HFFc6 (cell line): ENCODE measurements around the gene SORCS2. TPM values are rescaled to one million over a fixed set of nuclear protein-coding genes. Genes with fewer than 3 reads are reported as not detected.

Experiments used
- DNase-seq: peaks from one replicate; pipeline ENCODE4 v3.0.0-alpha.2; 2018
- H3K27ac Mint-ChIP-seq: 2 replicates; pipeline ENCODE4 v1.8.0; 2020; ENCODE audit warnings: mild to moderate bottlenecking, mixed read lengths
- H3K27me3 Mint-ChIP-seq: 2 replicates; pipeline ENCODE4 v1.8.0; 2021; ENCODE audit warnings: mild to moderate bottlenecking, moderate library complexity, mixed read lengths; ENCODE audit not compliant: insufficient read depth
- H3K36me3 Mint-ChIP-seq: 2 replicates; pipeline ENCODE4 v1.8.0; 2021; ENCODE audit warnings: low read depth, mixed read lengths
- H3K4me1 Mint-ChIP-seq: 2 replicates; pipeline ENCODE4 v1.8.0; 2020; ENCODE audit warnings: low read depth, mixed read lengths
- H3K4me3 Mint-ChIP-seq: 2 replicates; pipeline ENCODE4 v1.8.0; 2020; ENCODE audit warnings: mild to moderate bottlenecking, moderate library complexity, mixed read lengths
- H3K9me3 Mint-ChIP-seq: 2 replicates; pipeline ENCODE4 v1.8.0; 2020; ENCODE audit warnings: mild to moderate bottlenecking, mixed read lengths
- total RNA-seq, 6 experiments: library from RNA; stranded (reverse); fragmentation: NEBNext Ultra II Directional; extraction: Animal tissue kit (Norgen Biotek cat#: 25700); gene quantifications; 2 replicates in 1 of 6; 3 replicates in 5 of 6; pipeline ENCODE4 v1.2.3, GENCODE V29; 2021
- TF ChIP-seq, protein P1 (sequence below): fragments of 200-600 bp; sonication (generic); IDR thresholded peaks from 2 replicates; pipeline ENCODE4 v1.5.0; 2021; ENCODE audit warnings: antibody characterized with exemption, mild to moderate bottlenecking

SORCS2 gene
- total RNA-seq, 6 experiments from 2014 or later = 0.05 to 0.15 (median 0.12) TPM; not detected in 3

DNA sequence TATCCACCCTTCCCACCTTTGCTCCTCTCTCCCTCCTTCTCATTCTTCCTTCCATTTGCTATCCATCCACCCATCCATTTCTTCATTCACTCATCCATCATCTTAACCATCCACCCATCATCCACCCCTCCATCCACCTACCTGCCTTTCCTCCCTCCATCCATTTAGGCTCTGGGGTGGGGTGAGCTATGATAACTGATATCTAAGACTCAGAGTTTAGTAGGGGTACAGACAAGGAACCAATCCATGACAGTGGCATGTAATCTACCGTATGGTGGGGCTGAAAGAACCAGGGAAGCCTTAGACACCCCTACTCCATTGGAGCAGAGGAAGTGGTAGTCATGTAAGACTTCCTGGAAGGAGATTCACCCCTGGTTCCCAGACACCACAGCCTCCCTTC lies 219.2 kb downstream of the SORCS2 start:
- H3K27ac Mint-ChIP-seq = no peak overlapping the region
- H3K27me3 Mint-ChIP-seq = peaks cover 51% of the 10 kb centered on the region
- H3K36me3 Mint-ChIP-seq = peaks cover 7% of the 10 kb centered on the region; the same call in 1 of the 2 replicates
- H3K4me3 Mint-ChIP-seq = no peak overlapping the region
- H3K4me1 Mint-ChIP-seq = no peaks in the 10 kb centered on the region
- no peak for DNase-seq
- TF ChIP-seq, protein P1, sequence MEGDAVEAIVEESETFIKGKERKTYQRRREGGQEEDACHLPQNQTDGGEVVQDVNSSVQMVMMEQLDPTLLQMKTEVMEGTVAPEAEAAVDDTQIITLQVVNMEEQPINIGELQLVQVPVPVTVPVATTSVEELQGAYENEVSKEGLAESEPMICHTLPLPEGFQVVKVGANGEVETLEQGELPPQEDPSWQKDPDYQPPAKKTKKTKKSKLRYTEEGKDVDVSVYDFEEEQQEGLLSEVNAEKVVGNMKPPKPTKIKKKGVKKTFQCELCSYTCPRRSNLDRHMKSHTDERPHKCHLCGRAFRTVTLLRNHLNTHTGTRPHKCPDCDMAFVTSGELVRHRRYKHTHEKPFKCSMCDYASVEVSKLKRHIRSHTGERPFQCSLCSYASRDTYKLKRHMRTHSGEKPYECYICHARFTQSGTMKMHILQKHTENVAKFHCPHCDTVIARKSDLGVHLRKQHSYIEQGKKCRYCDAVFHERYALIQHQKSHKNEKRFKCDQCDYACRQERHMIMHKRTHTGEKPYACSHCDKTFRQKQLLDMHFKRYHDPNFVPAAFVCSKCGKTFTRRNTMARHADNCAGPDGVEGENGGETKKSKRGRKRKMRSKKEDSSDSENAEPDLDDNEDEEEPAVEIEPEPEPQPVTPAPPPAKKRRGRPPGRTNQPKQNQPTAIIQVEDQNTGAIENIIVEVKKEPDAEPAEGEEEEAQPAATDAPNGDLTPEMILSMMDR = no peak
- peaks cover 8% of the 10 kb centered on the region; the same call in 1 of the 2 replicates for H3K9me3 Mint-ChIP-seq

DNA sequence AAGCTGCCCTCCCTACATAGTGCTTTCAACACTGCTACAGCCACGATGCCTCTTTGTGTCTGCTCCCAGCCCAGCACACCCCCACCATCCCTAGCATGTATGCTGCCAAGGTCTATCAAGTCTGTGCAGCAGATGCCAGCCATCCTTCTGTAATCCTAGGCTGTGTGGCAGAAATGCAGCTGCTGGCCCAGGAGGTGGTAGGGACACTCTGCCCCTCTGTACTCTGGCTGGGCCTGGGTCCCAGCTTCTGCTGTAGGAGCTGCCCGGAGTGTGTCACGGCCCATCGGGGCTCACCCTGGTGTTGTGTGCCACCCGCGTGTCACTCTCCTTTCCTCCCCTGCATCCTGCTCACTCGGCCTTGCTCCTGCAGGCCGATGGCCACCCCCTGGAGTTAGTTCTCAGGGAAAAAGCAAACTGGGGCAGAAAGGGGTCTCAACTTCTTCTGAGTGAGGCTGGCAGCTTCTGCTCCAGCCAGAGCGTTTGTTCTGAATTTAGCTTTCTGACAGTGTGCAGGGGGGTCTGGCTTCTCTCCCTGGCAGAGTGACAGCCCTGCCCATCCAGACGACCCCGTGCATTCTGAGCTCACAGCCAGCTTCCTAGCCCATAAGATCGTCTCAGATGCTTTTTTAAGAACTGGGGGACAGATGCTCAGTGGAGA lies 219.7 kb downstream of the SORCS2 start:
- Mint-ChIP-seq H3K27ac (no peak overlapping the region), H3K4me3 (no peak overlapping the region), H3K36me3 (peaks cover 7% of the 10 kb centered on the region; the same call in 1 of the 2 replicates), H3K27me3 (peaks cover 46% of the 10 kb centered on the region), H3K4me1 (no peaks in the 10 kb centered on the region), H3K9me3 (peaks cover 8% of the 10 kb centered on the region; the same call in 1 of the 2 replicates)
- no peak for DNase-seq
- TF ChIP-seq, protein P1 = no peak

DNA sequence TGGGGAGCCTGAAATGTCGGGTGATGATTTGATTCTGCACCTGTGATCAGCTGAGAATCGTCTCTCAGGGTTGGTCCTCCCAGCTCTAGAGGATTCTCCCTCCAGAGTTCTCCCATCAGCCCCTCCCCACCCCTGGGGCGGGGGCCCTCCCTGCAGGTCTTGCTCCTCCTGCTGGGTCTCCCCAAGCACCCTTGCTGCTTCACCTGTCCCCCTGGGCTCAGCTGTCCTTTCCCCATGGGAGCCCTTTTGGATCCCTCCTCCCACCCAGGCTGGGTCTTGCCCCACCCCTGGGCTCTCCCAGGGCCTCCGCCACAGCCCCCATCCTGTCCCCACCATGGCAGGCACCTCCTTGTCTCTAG lies 220.2 kb downstream of the SORCS2 start:
- TF ChIP-seq, protein P1 = no peak
- Mint-ChIP-seq H3K27ac (no peak overlapping the region), H3K4me1 (no peaks in the 10 kb centered on the region), H3K9me3 (peaks cover 8% of the 10 kb centered on the region; the same call in 1 of the 2 replicates), H3K4me3 (no peak overlapping the region), H3K27me3 (peaks cover 42% of the 10 kb centered on the region), H3K36me3 (peaks cover 7% of the 10 kb centered on the region; the same call in 1 of the 2 replicates)
- no peak for DNase-seq

DNA sequence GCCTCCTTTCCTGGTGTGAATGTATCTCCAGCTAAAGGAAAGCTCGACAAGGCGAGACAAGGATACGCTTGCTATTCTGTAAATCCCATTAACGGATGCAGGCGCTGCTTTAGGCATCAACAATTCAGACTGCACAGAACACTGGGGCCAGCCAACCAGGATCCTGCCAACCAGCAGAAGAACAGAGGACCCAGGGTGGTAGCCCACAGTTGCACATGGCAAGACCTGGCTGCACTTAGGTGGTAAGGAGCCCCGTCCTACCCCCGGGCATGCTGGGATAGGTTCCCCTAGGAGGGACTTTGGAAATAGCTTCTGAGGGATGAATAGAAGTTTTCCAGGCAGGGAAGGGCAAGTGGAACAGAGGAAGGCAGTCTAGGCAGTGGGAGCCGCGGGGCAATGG lies 221.7 kb downstream of the SORCS2 start:
- Mint-ChIP-seq H3K4me3 (no peak overlapping the region), H3K36me3 (no peaks in the 10 kb centered on the region; the same call in 1 of the 2 replicates), H3K27ac (no peak overlapping the region), H3K9me3 (peaks cover 3% of the 10 kb centered on the region; the same call in 1 of the 2 replicates), H3K27me3 (peaks cover 43% of the 10 kb centered on the region), H3K4me1 (no peaks in the 10 kb centered on the region)
- TF ChIP-seq, protein P1 = no peak
- no peak for DNase-seq

DNA sequence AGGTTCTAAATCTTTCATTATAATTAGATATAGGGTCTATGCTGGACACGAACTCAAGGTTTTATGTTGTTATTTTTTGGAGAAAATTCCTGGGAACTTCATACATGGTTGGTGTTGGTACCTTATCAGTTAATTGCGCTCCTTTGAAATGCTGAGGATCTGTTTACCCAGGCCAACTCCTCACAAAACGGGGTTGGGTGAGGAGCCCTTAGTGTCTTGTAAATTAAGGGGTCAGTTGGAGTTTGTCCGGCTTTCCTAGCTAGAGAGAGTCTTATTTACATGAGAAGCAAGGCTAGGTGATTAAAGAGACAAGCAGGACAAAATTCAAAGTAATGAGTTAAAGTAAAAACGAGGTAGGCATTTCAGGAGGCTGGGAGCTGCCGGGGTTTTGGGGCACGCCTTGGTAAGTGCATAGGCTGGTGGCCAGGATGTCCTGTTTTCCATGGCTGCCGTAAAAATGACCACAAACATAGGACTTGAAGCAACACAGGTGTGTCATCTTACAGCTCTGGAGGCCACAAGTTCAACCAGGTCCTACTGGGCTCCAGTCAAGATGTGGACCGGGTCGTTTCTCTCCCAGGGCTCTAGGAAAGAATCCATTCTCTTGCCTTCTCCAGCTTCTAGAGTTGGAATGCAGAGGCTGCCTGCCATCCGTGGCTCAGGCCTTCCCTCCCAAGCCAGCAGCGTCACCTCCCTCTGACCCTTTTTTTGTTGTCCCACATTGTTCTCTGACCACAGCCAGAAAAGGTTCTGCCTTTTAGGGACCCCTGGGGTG lies 222.6 kb downstream of the SORCS2 start:
- peaks cover 44% of the 10 kb centered on the region for H3K27me3 Mint-ChIP-seq
- H3K27ac Mint-ChIP-seq = no peak overlapping the region
- H3K9me3 Mint-ChIP-seq = peaks cover 3% of the 10 kb centered on the region; the same call in 1 of the 2 replicates

More for the DNA sequence above, 222.6 kb downstream of the SORCS2 start:
- H3K4me3 Mint-ChIP-seq = no peak overlapping the region
- no peaks in the 10 kb centered on the region for H3K4me1 Mint-ChIP-seq
- H3K36me3 Mint-ChIP-seq = no peaks in the 10 kb centered on the region
- DNase-seq = no peak
- TF ChIP-seq, protein P1 = no peak
